Activated B cell treated with CpG ODN at 0.5 μM for 24 hours (primary cell): ENCODE measurements around the gene CLMN. TPM values are rescaled to one million over a fixed set of nuclear protein-coding genes. Genes with fewer than 3 reads are reported as not detected.

Source experiments
- ATAC-seq: fragments of 200-7000 bp; cut with Tn5 transposase; one replicate; pipeline ENCODE4 v1.10.0; 2021; ENCODE audit warnings: low read depth, mild to moderate bottlenecking, moderate library complexity
- CTCF ChIA-PET: fragments of 350-600 bp; sonication (Branson Sonifier 250); formaldehyde crosslinking; loops from one replicate; lab custom pipeline; 2021; ENCODE audit warnings: antibody characterized with exemption; lab: Charles Lee
- POLR2A ChIA-PET: fragments of 350-600 bp; sonication (Branson Sonifier 250); formaldehyde crosslinking; loops from one replicate; lab custom pipeline; 2021; ENCODE audit warnings: antibody characterized with exemption; lab: Charles Lee
- DNase-seq: peaks from one replicate; pipeline ENCODE4 v3.0.0; 2022
- H3K27ac Mint-ChIP-seq: one replicate; pipeline ENCODE4 v1.8.0; 2020; ENCODE audit warnings: mixed read lengths
- H3K27me3 Mint-ChIP-seq: one replicate; pipeline ENCODE4 v1.8.0; 2021; ENCODE audit warnings: mixed read lengths
- H3K36me3 Mint-ChIP-seq: one replicate; pipeline ENCODE4 v1.8.0; 2021; ENCODE audit warnings: low read depth, mixed read lengths
- H3K4me1 Mint-ChIP-seq: one replicate; pipeline ENCODE4 v1.8.0; 2021; ENCODE audit warnings: mixed read lengths
- H3K4me3 Mint-ChIP-seq: one replicate; pipeline ENCODE4 v1.8.0; 2020; ENCODE audit warnings: mild to moderate bottlenecking, mixed read lengths
- H3K9me3 Mint-ChIP-seq: one replicate; pipeline ENCODE4 v1.8.0; 2020; ENCODE audit warnings: mixed read lengths
- CTCF ChIP-seq: fragments of 200-600 bp; IDR thresholded peaks from one replicate; pipeline ENCODE4 v1.8.0; 2022; ENCODE audit warnings: antibody characterized with exemption, mild to moderate bottlenecking
- intact Hi-C: fragments of 100-400 bp; cut with micrococcal nuclease; formaldehyde crosslinking; loops from one replicate; pipeline ENCODE4 v1.15.1; 2024
- total RNA-seq: library from RNA; stranded (reverse); gene quantifications from 2 replicates; pipeline ENCODE4 v1.2.3, GENCODE V29; 2022

The CLMN gene
- total RNA-seq, 1 donor from 2014 or later = 23.9 TPM

DNA sequence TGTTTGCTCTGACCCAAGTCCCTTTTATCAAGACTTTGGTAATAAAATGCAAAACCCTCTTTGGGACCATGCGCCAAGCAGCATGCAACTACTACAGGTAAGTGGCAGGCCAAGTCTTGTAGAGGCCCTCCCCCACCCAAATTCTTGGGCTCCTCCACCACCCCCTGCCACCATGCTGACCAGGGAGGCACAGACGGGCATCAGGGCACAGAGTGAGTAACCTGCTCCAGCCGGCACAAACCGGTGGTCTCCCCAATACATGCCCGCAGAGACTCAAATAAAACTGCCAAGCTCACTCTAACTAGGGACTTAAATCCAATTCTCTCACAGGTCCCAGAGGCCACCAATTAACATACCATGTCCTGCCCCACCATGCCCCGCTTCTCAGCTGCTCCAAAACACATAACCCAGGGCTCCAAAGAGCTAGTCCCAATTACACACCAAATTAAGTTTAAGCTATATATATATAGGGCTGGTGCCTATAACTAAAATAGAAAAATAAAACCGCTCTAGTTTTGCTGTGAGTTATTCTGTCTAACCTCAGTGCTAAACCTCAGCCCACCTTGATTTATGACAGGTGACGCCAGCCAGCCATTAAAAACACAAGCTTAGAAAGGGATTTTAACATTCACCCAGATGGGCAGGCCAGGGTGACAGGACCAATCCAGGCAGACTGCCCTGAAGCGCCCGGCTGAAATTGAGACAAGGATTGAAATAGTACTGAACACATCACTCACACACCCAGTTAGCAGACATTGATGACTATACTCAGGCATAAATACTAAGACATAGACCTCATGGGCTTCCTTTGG is 81.0 kb downstream of the CLMN start:
- no peaks in the 10 kb centered on the region for H3K36me3 Mint-ChIP-seq
- H3K4me3 Mint-ChIP-seq = no peak overlapping the region
- POLR2A ChIA-PET = no interaction called here
- H3K9me3 Mint-ChIP-seq = no peaks in the 10 kb centered on the region
- H3K4me1 Mint-ChIP-seq = peaks cover 29% of the 10 kb centered on the region
- no peak for DNase-seq
- no peaks in the 10 kb centered on the region for H3K27me3 Mint-ChIP-seq
- no peak overlapping the region for H3K27ac Mint-ChIP-seq
- no peak for ATAC-seq
- CTCF ChIA-PET = no interaction called here
- intact Hi-C loops = no loop called here
- TF ChIP-seq CTCF = no peak

DNA sequence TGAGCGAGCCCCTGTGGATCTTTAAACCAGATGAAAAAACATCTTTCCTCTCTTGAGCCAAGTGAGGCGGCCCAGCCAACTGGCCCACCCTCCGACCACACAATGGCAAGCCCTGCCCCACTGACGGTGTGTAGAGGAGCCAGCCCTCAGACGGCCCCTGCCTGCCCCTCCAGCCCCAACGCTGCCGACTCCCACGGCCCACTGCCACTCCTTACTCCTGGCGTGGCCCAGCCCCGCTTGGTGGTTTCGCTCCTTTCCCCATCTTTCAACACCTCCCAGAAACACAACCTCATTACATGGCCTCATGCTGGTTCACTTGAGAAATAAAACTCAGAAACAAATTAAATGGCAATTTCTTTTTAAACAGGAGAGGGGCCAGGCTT is 81.8 kb downstream of the CLMN start:
- Mint-ChIP-seq H3K9me3 (no peaks in the 10 kb centered on the region), H3K27ac (no peak overlapping the region), H3K4me1 (peaks cover 36% of the 10 kb centered on the region), H3K4me3 (no peak overlapping the region), H3K36me3 (no peaks in the 10 kb centered on the region), H3K27me3 (no peaks in the 10 kb centered on the region)
- TF ChIP-seq CTCF = no peak
- intact Hi-C loops = no loop called here
- POLR2A ChIA-PET = no interaction called here
- ATAC-seq (no peak), DNase-seq (no peak)
- CTCF ChIA-PET = no interaction called here

- no peak for TF ChIP-seq CTCF
- no peaks in the 10 kb centered on the region for H3K36me3 Mint-ChIP-seq
- DNase-seq (no peak), ATAC-seq (no peak)
- POLR2A ChIA-PET = no interaction called here
- no peak overlapping the region for H3K27ac Mint-ChIP-seq
- no peaks in the 10 kb centered on the region for H3K9me3 Mint-ChIP-seq
- intact Hi-C loops = no loop called here
- CTCF ChIA-PET = no interaction called here
- H3K4me3 Mint-ChIP-seq = no peak overlapping the region
- peaks cover 36% of the 10 kb centered on the region for H3K4me1 Mint-ChIP-seq
- no peaks in the 10 kb centered on the region for H3K27me3 Mint-ChIP-seq
Measured at GRCh38 chr14:95237121-95237957, 82.4 kb downstream of the CLMN start.

GRCh38 chr14:95236221-95236620 is 83.5 kb downstream of the CLMN start:
- TF ChIP-seq CTCF = no peak
- Mint-ChIP-seq H3K9me3 (no peaks in the 10 kb centered on the region), H3K27ac (no peak overlapping the region), H3K27me3 (no peaks in the 10 kb centered on the region), H3K36me3 (no peaks in the 10 kb centered on the region), H3K4me3 (no peak overlapping the region), H3K4me1 (peaks cover 33% of the 10 kb centered on the region)
- ATAC-seq (no peak), DNase-seq (no peak)
- intact Hi-C loops = no loop called here
- POLR2A ChIA-PET = interaction anchor here (0.5 kb wide), 1 partner anchor 83 kb away, joined by 8 read pairs; no protein-coding TSS in a partner anchor
- CTCF ChIA-PET = no interaction called here

DNA sequence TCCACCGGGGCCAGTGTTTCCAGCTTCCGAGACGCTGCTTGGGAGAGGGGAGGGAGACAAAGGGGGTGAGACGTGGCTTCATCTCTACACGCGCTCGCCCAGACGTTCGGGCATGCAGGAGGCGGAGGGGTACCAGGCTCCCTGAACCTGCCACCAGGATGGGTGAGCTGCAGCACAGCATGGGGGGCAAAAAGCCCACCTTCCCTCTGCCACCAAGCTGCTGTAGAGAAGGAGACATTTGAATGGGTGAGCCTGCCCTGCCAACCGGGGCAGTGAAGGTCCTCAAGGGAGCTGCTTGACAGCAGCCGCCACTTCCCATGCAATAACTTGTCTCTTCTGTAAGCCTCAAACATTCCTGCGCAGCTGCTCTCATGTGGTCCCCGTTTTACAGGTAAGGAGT is 83.9 kb downstream of the CLMN start:
- no peak for TF ChIP-seq CTCF
- Mint-ChIP-seq H3K4me3 (no peak overlapping the region), H3K27me3 (no peaks in the 10 kb centered on the region), H3K27ac (no peak overlapping the region), H3K4me1 (peaks cover 29% of the 10 kb centered on the region), H3K9me3 (no peaks in the 10 kb centered on the region), H3K36me3 (no peaks in the 10 kb centered on the region)
- intact Hi-C loops = no loop called here
- ChIA-PET CTCF (interaction anchor here (1.3 kb wide), 1 partner anchor 101 kb away, joined by 3 read pairs; no protein-coding TSS in a partner anchor), POLR2A (interaction anchor here (0.5 kb wide), 1 partner anchor 83 kb away, joined by 8 read pairs; no protein-coding TSS in a partner anchor)
- DNase-seq (no peak), ATAC-seq (no peak)
